ENCODE results near the gene RORC. TPM values are rescaled to one million over a fixed set of nuclear protein-coding genes. Genes with fewer than 3 reads are reported as not detected.
A peak's percentile ranks its signal among the peaks of the same experiment; 100 is the strongest.
"Not testable (repeated sequence)": the region's sequence is repeated elsewhere in the genome, so short reads cannot be mapped to it uniquely, and the experiment has no call there.

The RORC gene
- total RNA-seq, 1 donor from 2014 or later: not detected

DNA sequence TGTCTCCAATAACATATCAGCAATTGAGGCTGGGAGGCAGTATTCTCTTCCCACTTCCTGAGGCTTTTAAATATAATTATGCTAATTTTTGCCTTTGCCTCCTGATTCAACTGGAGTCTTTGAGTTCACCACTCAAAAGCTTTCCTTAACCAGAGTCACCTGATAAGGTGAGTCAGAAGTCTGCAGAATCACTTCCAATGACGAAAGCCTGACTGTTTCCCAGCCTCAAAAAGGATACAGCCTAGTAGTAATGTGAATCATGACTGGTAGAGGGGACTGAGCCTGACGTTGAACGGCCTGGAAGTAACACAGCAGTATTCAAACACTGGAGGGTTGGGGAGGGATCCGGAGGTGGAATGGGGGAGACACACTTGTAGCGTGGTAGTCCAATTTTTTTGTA, 57.9 kb downstream of the RORC start:
- Histone ChIP-seq H3K79me2 (ENCODE audit: insufficient read depth, low read length) (no peaks in the 10 kb centered on the region), H3K9ac (ENCODE audit: low read length) (no peak overlapping the region), H3K4me1 (ENCODE audit: insufficient read depth, low read length) (no peaks in the 10 kb centered on the region), H3K9me3 (ENCODE audit: insufficient read depth, low read depth, low read length) (no peaks in the 10 kb centered on the region), H3K36me3 (ENCODE audit: insufficient read depth, low read length) (no peaks in the 10 kb centered on the region), H3K4me2 (ENCODE audit: low read length) (no peak overlapping the region), H4K20me1 (ENCODE audit: insufficient read depth, low read length) (no peaks in the 10 kb centered on the region), H3K4me3 (ENCODE audit: insufficient read depth, low read depth, low read length) (no peak overlapping the region), H2AFZ (ENCODE audit: low read depth, low read length) (peak overlapping the region; percentile 7), H3K27ac (ENCODE audit: low read depth, low read length) (no peak overlapping the region), H3K27me3 (ENCODE audit: insufficient read depth, low read length) (no peaks in the 10 kb centered on the region)
- peaks cover 3% of the 10 kb centered on the region for H3K9me3 Mint-ChIP-seq (ENCODE audit: unreplicated experiment)
- peak overlapping the region; percentile 56 for H3K27ac Mint-ChIP-seq (ENCODE audit: unreplicated experiment)
- DNase-seq (ENCODE audit: low read depth): peak; percentile 79
- no peaks in the 10 kb centered on the region for H3K27me3 Mint-ChIP-seq (ENCODE audit: low read depth, unreplicated experiment)
- peaks cover 16% of the 10 kb centered on the region for H3K36me3 Mint-ChIP-seq (ENCODE audit: low read depth, unreplicated experiment)
- TF ChIP-seq, protein P1, sequence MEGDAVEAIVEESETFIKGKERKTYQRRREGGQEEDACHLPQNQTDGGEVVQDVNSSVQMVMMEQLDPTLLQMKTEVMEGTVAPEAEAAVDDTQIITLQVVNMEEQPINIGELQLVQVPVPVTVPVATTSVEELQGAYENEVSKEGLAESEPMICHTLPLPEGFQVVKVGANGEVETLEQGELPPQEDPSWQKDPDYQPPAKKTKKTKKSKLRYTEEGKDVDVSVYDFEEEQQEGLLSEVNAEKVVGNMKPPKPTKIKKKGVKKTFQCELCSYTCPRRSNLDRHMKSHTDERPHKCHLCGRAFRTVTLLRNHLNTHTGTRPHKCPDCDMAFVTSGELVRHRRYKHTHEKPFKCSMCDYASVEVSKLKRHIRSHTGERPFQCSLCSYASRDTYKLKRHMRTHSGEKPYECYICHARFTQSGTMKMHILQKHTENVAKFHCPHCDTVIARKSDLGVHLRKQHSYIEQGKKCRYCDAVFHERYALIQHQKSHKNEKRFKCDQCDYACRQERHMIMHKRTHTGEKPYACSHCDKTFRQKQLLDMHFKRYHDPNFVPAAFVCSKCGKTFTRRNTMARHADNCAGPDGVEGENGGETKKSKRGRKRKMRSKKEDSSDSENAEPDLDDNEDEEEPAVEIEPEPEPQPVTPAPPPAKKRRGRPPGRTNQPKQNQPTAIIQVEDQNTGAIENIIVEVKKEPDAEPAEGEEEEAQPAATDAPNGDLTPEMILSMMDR (IDR thresholded peaks at IDR 0.05; ENCODE audit: insufficient read depth, low read depth, low read length): no peak
- no peak for TF ChIP-seq EZH2 (IDR thresholded peaks at IDR 0.05; ENCODE audit: insufficient read depth, low read length)
- peaks cover 2% of the 10 kb centered on the region for H3K4me1 Mint-ChIP-seq (ENCODE audit: low read depth, unreplicated experiment)
- FAIRE-seq: no peak
- no peak overlapping the region for H3K4me3 Mint-ChIP-seq (ENCODE audit: unreplicated experiment)

DNA sequence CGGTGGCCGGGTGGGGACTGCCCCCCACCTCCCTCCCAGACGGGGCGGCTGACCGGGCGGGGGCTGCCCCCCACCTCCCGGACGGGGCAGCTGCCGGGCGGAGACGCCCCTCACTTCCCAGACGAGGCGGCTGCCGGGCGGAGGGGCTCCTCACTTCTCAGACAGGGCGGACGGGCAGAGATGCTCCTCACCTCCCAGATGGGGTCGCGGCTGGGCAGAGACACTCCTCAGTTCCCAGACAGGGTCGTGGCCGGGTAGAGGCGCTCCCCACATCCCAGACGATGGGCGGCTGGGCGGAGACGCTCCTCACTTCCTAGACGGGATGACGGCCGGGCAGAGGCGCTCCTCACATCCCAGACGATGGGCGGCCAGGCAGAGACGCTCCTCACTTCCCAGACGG, 62.3 kb downstream of the RORC start:
- not testable (repeated sequence) for H3K4me3 ChIP-seq (ENCODE audit: insufficient read depth, low read depth, low read length); H2AFZ ChIP-seq (ENCODE audit: low read depth, low read length); H3K9me3 ChIP-seq (ENCODE audit: insufficient read depth, low read depth, low read length); H3K27ac ChIP-seq (ENCODE audit: low read depth, low read length); H3K36me3 ChIP-seq (ENCODE audit: insufficient read depth, low read length); H3K4me1 ChIP-seq (ENCODE audit: insufficient read depth, low read length); H3K4me1 Mint-ChIP-seq (ENCODE audit: low read depth, unreplicated experiment); H3K4me3 Mint-ChIP-seq (ENCODE audit: unreplicated experiment); H3K9me3 Mint-ChIP-seq (ENCODE audit: unreplicated experiment); H3K36me3 Mint-ChIP-seq (ENCODE audit: low read depth, unreplicated experiment); H3K9ac ChIP-seq (ENCODE audit: low read length); H3K27ac Mint-ChIP-seq (ENCODE audit: unreplicated experiment); H3K27me3 ChIP-seq (ENCODE audit: insufficient read depth, low read length); H3K4me2 ChIP-seq (ENCODE audit: low read length); H3K79me2 ChIP-seq (ENCODE audit: insufficient read depth, low read length); H3K27me3 Mint-ChIP-seq (ENCODE audit: low read depth, unreplicated experiment); H4K20me1 ChIP-seq (ENCODE audit: insufficient read depth, low read length); DNase-seq (ENCODE audit: low read depth); FAIRE-seq

DNA sequence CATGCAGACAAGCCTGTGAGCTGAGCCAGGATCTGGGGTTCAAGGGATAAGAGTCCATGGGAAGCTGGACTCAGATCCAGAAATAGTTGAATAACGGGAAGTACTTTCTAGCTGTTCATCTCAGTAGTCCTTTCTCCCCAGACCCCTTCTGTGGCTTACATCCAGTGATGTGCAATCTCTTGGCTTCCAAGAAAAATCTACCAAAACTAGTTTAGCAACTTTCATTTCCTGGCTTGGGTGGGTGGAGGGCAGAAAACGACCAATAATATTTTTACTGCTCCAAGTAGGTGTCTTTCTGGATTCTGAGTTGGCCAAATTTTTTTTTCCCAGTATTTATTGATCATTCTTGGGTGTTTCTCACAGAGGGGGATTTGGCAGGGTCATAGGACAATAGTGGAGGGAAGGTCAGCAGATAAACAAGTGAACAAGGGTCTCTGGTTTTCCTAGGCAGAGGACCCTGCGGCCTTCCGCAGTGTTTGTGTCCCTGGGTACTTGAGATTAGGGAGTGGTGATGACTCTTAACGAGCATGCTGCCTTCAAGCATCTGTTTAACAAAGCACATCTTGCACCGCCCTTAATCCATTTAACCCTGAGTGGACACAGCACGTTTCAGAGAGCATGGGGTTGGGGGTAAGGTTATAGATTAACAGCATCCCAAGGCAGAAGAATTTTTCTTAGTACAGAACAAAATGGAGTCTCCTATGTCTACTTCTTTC, 63.1 kb downstream of the RORC start:
- not testable (repeated sequence) for H3K36me3 ChIP-seq (ENCODE audit: insufficient read depth, low read length); H3K9ac ChIP-seq (ENCODE audit: low read length); H3K27ac Mint-ChIP-seq (ENCODE audit: unreplicated experiment); H3K4me3 ChIP-seq (ENCODE audit: insufficient read depth, low read depth, low read length); H3K27me3 ChIP-seq (ENCODE audit: insufficient read depth, low read length); H3K27ac ChIP-seq (ENCODE audit: low read depth, low read length); H3K9me3 Mint-ChIP-seq (ENCODE audit: unreplicated experiment); H3K4me1 ChIP-seq (ENCODE audit: insufficient read depth, low read length); DNase-seq (ENCODE audit: low read depth); H3K9me3 ChIP-seq (ENCODE audit: insufficient read depth, low read depth, low read length); H2AFZ ChIP-seq (ENCODE audit: low read depth, low read length); H3K27me3 Mint-ChIP-seq (ENCODE audit: low read depth, unreplicated experiment); FAIRE-seq; H3K36me3 Mint-ChIP-seq (ENCODE audit: low read depth, unreplicated experiment); H3K4me1 Mint-ChIP-seq (ENCODE audit: low read depth, unreplicated experiment); H3K4me2 ChIP-seq (ENCODE audit: low read length); H4K20me1 ChIP-seq (ENCODE audit: insufficient read depth, low read length); H3K79me2 ChIP-seq (ENCODE audit: insufficient read depth, low read length); H3K4me3 Mint-ChIP-seq (ENCODE audit: unreplicated experiment)
